Right forelimb (tissue), 1 donor: ENCODE data around the gene CDC26.
"Not testable (repeated sequence)": the region's sequence is repeated elsewhere in the genome, so short reads cannot be mapped to it uniquely, and the experiment has no call there.

ENCODE experiments used
- DNase-seq: peaks from one replicate; pipeline ENCODE4 v3.0.0-alpha.2; 2018

The CDC26 gene

GRCh38 chr9:113235701-113236255, 39.6 kb downstream of the CDC26 start:
- DNase-seq: not testable (repeated sequence)

- DNase-seq: no peak
These were observed 43.7 kb downstream of the CDC26 start for GRCh38 chr9:113231701-113232100.

DNA sequence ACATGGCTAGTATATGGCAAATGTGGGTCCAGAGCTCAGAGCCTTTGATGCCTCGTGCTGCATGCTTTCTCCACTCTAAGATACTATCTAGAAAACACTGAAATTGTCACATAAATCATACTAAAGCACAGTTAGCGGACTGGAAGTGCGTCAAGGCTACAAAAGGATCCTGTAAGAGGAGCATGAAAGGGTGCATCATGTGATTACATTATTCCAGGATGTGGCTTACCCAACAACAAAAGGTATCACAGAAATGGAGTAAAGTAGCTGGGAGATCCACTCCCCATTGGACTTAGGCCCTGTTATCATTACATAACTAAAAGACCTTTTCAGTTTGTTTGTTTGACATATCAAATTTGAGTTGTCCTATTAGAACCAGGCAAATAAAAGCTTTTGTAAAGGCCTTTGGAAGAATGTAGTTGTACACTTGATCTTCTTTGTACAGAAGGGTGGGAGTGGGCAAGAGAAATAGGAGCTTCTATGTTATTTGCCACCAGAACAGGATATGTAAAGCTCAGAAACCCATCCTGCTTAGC, 47.2 kb downstream of the CDC26 start:
- no peak for DNase-seq

GRCh38 chr9:113227436-113227835, 47.9 kb downstream of the CDC26 start:
- no peak for DNase-seq

DNA sequence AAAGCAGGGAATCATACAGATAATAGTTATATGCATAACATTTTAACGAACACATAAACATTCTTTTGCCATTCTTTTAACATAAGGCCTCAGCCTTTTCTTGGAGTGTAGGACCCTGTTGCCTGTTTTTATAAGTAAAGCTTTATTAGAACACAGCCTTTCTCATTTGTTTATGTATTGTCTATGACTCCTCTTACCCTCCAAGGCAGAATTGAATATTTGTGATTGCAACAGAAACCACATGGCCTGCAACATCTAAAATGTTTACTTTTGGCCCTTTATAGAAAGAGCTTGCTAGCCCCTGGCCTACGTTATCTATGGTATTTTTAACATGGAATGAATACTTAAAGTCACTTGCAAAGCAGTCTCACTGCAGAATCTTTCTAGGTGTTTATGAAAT, 51.4 kb downstream of the CDC26 start:
- no peak for DNase-seq

DNA sequence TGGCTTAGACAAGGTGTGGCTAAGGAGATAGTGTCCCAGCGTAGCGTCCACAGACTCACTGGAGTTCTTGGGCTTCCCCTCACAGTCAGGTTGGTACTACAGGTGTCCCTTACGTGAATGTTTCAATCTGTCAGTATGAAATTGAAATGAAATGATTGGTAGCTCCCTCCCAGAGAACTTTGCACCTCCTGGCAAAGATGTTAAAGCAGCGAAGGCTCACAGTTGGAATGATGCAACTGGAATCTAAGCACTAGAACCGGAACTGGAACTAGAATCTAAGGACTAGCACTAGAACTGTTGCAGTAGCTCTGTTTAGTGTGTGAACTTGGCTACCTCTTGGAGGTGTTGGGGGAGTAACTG, 52.9 kb downstream of the CDC26 start:
- DNase-seq: no peak

- no peak for DNase-seq
These were observed 53.4 kb downstream of the CDC26 start for GRCh38 chr9:113221800-113222481.

- peak; percentile 99 for DNase-seq
These were observed 54.2 kb downstream of the CDC26 start, which contains the start of the genes FKBP15 and SLC31A1 for GRCh38 chr9:113221003-113221799. TSS of gene FKBP15 (minus strand) at chr9:113221277. CDS start at chr9:113221243, 34 bp downstream. TSS of gene SLC31A1 (plus strand) at chr9:113221544. CDS start at chr9:113256149, 34,605 bp downstream.

- DNase-seq: no peak
These were observed 54.8 kb downstream of the CDC26 start for GRCh38 chr9:113220467-113221002.

DNA sequence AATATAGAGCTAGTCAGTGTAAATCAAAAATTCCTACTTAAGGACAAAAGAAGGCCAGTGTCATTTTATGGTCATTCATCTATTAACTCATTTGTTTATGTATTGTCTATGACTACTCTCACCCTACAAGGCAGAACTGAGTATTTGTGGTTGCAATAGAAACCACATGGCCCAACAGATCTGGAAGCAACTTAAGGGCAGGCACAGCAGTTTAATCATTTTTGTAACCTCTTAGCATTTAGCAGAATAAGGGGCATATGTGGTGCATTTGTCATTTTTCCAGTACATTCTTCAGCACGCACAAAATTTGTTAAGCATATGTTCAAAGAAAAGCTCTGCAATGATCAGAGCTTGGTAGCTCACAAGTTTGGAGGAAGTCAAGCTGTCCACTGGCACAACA, 55.4 kb downstream of the CDC26 start:
- DNase-seq: no peak

DNA sequence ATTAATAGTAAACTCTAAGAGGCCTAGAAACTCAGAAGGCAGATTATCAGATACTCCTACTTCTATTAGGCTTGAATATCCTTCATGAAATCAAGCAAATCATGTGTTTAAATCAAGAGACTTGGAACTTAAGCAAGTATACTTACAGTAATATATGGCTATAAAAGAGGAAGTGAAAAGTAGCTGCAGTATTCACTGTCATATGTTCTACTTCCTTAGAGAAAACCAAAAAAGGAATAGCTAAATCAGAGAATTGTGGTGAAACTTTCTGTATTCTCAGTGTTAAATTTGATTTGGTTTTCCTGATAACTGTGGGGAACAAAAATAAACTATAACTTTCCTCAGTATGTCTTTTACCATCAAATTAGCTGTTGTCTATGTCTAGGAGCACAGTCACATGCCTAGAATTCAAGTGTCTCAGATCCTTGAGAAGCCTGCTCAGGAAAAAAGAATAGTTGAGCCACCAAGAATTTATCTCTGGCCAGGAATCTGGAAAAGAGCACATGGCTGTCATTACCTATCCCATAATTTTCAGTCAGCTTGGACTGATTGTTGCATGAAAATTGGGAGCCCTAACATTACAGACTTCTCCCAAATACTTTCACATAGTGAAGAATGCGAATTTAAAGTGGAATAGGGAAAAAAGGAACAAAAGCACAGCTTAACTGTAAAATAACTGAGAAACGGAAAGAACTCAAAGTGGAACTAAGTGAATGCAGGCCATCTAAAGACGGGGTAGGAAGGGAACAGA, 56.0 kb downstream of the CDC26 start:
- DNase-seq: no peak
